GM18517 (cell line): Measurements from ENCODE around the gene CALHM1.
"Not testable (repeated sequence)": the region's sequence is repeated elsewhere in the genome, so short reads cannot be mapped to it uniquely, and the experiment has no call there.

Experiments used
- ATAC-seq: cut with Tn5 transposase; IDR thresholded peaks from one replicate; pipeline ENCODE4 v1.9.1; 2021; ENCODE audit warnings: mild to moderate bottlenecking, moderate library complexity; ENCODE audit not compliant: unreplicated experiment

CALHM1 gene

DNA sequence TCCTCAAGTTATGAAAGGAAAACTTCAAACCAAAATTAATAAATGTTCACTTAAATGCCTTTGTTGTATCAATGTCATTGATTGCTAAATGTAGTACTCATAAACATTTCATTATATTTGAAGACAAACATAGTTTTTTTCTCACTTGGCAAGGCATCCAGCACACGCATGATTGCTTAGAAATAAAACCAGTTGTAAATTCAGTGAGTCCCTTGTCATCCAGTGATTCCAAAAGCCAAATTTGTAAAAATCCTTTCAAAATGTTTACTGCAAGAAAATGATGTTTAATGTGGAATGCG, 28.7 kb upstream of the CALHM1 start:
- ATAC-seq: no peak

DNA sequence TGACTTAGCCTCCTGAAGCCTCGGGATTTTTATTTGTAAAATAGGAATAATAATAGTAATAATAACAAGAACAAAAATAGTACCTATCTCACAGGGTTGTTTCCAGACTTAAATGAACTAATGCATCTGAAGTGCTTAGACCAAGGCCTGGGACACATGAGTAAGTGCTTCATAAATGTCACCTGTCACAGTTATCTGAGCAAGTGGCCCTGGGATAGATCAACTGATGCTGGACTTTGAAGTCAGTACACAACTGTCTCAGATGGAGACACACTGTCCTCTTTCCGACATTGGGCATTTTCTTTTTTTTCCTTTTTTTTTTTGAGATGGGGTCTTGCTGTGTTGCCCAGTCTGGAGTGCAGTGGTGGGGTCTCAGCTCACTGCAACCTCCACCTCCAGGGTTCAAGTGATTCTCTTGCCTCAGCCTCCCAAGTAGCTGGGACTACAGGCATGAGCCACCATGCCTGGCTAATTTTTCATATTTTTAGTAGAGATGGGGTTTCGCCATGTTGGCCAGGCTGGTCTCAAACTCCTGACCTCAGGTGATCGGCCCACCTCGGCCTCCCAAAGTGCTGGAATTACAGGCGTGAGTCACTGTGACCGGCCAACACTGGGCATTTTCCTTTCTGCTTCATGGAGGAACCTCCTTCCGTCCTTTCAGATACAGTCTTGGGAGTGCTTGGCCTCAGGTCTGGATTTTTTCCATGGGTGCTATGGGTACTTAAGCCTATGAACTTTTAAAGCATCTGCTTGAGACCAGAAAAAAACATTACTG, 28.1 kb upstream of the CALHM1 start:
- not testable (repeated sequence) for ATAC-seq

DNA sequence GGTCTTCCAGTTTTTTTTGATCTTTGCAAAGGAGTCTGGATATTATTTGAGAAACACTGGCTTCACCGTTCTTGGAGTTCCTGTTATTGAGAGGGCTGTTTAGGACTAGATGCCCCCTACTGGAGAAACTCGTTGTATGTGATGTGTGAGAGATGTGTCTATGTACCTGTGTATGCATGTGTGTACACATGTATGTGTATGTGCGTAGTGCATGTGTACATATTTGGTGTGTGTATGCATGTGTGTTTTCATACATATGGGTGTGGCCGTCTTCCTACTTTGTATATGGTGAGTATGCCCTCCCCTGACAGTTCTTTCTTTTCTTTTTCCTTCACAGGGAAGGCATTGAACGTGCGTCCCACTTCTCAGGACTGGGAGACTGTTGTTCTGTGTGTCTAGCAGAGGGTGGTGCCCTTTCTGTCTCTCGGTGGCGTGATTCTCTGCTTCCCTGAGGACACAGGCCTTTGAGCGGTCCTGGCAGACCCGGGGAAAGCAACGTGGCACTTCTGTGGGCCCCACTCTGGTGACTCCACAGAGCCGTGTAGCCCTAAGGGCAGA, 23.4 kb upstream of the CALHM1 start:
- ATAC-seq: peak; percentile 70

DNA sequence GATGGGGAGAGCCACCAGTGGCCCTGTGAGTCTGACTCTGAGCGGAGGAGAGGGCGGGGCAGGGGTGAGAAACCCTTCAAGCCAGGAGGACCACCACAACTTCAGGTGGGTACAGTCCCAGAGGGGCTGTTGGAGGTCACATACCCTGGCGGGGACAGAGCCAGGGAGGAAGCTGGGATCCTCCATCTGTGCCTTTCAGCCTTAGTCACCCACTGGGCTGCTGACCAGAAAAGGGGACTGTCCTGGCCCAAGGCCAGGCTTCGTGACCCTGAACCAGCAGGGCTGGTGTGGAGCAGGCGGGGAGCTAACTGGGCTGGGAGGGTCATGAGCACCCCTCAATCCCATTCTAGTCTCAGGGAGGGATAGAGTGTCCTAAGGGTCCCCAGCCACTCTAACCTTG, 21.8 kb upstream of the CALHM1 start:
- no peak for ATAC-seq

DNA sequence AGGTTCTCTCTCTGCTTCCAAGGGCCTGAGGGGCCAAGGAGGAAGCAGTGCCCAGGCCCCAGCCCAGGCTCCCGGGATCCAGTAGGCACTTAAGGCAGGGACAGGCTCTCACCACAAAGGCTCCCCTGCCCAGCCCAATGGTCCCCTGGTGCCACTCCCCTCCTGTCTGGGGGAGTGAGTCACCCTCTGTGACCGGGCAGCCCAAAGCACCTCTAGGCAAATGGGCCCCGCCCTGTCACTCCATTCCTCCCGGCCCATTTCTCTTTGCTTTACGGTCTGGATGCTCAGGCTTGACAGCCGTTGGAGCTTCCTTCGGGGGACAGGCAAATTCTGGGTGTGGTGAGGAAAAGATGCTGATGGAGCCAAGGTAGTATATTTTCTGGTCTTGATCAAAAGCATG, 20.4 kb upstream of the CALHM1 start, which contains the start of gene CALHM3:
Gene CALHM3, minus strand, starts transcription at position 106 of the 400 bp plus-strand sequence. CDS start 208 bp downstream, outside the sequence.
- no peak for ATAC-seq

DNA sequence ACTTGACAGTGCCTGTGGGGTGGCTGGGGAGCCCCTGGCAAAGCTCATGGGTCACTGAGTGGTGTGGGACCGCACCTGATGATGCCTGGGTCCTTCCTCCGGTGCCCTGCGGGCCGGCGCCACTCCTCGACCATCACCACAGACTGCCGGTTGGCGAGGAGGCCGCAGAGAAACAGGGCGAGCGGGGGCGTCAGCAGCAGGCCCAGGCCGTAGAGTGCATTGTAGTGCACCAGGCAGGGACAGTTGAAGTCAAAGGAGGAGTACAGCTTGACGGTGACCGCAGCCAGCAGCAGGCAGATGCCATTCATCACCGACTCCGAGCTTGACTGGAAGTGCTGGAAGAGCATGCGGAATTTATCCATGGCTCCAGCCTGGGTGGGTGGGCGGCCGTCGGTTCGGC, 20.0 kb upstream of the CALHM1 start:
- ATAC-seq: no peak

DNA sequence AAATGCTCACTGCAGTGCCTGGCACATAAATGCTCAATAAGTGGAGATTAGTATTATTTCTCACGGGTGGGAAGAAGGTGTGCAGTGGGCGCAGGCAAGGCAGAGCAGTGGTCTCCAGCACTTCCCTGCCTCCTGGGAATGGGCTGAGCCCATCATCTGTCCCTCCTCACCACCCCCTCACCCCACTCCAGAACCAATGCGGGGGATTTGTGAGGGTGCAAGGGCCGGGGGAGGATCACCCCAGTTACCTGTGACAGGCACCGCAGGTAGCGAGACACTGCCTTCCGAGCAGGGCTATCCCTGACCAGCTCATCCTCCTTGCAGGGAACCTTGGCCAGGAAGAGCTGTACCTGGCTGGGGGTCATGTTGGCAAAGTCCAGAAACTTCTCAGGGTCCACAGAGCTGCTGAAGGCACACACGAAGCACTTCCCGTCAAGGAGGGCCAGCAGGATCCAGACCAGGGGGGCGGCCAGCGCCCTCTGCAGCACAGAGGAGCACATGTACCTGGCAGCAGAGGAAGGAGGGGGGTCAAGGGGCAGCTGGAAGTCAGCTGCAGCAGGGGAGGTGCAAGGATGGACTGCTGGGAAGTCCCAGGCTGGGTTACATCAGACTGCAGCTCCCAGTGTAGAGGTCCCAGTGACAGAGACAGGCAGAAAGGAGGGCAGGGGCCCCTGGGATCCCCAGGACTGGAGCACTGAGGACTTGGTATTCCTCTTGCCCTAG, 17.5 kb upstream of the CALHM1 start:
- no peak for ATAC-seq

DNA sequence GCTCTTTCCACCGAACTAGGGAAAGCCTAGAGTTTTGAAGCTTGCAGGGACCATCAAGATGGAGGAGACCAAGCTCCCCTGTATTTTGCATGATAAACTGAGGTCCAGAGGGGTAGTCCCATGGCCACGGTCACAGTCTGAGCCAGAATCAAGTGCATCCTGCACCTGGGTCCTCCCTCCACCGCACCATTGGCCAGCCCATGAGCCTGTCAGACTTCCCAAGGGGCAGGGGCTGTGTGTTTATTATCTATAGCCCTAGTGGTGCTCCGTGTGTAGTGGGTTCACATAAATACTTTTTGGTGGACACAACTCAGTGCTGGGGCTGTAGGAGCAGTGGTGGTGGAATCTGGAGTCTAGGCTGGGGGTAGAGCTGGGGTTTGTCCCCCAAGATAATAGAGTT, 16.7 kb upstream of the CALHM1 start:
- no peak for ATAC-seq

DNA sequence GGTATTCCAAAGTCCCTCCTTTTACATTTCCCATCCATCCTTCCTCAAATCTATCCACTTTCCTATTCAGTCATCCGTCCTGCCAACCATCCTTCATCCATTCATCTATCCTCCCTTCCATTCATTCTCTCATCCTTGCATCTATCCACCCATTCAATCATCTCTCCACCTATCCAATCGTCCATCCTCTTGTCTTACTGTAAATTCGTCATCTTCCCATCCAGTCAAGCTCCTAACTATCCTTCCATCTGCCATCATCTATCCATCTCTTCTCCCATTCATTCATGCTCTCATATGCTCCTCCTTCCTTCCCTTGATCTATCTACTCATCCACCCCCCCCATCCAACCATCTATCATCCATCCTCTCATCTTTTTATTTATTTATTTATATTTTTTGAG, 15.4 kb upstream of the CALHM1 start:
- no peak for ATAC-seq

DNA sequence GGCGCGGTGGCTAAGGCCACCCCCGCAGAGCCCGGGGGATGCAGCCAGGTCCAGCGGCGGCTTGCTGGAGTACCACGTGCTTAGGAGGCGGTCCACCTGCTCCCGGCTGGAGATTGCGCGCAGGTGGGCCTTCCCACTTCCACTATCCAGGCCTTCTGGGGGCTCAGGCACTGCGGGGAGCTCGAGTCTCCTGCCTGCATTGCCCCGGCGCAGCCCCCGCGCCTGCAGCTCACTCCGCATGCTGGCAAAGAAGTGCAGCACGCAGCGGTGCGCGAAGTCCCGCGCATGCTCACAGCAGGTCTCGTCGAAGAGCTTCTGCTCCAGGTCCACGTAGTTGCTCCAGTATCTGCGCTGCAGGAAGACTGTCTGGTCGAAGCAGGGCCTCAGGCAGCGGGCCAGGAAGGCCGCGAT, 14.6 kb upstream of the CALHM1 start:
- no peak for ATAC-seq

DNA sequence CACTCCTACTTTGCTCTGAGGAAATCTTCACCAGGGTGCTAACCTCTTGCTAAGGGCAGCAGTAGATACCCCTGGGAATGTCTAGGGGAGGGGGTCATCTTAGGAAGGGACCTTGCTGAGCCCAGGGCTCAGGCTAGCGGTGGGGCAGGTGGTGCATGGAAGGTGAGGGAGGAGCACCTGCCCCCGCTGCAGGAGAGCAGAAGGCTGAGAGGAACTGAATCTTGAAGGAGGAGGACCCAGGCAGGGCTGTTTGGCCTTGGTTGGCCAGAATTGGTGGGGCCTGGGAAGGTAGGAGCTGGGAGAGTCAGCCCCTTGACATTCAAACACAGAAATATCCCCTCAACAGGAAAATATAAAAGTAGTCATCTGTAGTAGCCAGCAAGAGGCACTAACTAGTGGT, 13.3 kb upstream of the CALHM1 start:
- ATAC-seq: no peak

DNA sequence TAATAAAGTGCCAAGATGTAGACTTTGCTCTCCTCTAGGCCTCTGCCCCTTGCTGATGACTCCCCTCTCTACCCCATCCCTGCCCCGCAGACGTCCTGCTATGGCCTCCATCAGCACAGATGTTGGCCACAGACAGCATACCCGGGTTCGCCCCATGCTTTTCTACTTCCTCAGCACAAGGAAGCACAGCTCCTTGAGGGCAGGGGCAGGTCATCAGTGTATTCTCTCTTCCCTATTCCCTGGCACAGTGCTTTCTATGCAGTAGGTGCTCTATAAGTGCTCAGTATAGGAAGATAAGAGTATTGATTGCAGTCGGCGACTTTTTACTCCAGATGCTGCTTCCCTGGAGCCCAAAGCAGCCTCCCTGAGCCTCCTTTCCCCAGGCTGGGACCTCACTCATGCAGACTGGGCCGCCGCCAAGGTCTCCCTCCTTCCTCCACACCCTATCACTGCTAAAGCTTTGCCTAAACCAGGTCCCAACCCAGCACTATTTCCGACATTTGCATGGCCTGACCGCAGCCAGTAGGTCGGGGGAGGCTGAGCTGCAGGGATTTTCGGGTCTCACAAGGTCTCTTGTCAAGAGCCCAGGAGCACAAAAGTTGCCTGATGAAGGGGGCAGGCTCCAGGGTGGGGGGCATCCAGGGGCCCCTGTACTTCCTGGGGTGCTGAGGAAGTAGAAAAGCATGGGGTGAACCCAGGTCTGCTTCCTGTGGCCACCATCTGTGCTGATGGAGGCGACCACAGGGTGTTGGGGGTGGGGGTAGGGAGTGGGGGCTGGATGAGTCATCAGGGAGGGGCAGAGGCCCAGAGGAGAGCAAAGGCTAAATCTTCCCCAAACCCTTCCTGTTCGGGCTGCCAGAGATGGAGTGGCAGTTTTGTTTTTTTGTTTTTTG, 12.3 kb upstream of the CALHM1 start:
- ATAC-seq: peak; percentile 65

DNA sequence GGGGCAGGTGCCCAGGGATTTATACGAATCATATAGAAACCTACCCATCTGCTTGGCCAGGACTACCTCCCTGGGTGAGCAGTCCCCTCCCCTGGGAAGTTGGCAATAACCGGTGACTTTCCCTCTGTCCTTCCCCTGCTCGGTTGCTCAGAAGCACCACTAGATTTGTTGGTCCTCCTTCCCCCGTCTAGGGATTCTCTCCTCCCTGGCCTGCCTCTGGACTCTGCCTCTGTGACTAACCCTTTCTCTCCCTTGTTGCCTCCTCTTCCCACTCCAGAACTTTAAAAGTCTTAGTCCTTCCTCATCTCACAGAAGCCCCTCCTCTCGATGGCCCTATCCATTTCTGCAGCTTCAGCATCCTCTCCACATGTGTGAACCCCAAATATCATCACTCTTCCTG, 10.5 kb upstream of the CALHM1 start:
- no peak for ATAC-seq

DNA sequence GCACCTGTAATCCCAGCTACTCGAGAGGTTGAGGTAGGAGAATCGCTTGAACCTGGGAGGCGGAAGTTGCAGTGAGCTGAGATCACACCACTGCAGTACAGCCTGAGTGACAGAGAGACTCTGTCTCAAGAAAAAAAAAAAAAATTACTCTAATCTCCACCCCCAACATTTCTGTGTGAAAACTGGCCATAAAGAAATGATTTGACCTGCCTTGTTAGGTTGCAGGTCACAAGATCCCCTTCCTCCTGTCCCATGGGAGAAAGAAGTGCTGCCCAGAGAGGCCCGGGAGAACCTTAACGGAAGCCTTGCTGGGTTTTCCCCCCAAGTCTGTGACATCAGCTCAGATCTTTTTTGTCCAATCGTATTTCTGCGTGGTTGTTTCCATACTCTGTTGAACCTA, 8.7 kb upstream of the CALHM1 start:
- peak; percentile 33 for ATAC-seq

DNA sequence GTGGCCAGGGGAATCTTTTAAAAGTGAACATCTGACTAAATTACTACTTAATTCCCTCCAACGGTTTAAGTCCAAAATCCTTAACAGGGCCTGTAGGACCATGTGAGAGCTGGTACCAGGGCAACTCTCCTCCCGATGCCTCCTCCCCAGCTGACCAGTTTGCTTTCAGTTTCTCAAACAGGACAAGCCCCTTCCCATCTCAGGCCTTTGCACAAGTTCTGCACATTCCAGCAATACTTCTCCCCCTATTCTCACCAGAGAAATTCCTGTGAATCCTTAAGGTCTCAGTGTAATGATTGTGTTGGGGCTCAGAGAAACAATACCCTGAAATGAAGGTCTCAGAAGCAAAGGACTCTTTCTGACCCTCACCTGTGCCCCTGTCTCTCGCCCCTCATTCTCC, 8.0 kb upstream of the CALHM1 start:
- ATAC-seq: no peak

DNA sequence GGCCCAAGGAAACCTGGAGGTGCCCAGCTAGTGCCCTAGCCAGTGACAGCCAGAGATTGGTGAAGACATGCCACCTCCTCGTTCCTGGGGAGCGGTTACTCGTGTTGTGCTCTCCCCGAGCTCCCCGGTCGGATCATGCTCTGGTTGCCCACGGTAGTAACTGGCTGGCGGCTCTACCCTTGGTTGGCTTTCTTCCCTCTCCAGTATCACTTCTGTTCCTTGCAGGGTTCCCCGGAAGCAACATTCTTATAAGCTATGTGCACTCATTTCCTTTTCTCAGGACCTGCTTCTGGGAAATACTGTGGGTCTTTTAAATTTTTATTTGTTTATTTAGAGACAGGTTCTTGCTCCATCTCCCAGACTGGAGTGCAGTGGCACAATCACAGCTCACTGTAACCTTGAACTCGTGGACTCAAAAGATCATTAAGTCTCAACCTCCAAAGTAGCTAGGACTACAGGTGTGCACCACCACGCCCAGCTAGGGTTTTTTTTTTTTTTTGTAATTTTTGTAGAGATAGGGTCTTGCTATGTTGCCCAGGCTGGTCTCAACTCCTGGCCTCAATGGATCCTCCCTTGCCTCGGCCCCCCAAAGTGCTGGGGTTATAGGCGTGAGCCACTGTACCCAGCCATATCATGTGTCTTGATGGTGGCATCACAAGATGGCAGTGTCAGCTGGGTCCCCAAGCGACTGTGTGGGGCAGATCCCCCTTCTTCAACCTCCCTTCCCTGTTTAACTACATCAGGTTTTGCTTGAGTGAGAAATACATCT, 6.9 kb upstream of the CALHM1 start:
- no peak for ATAC-seq

DNA sequence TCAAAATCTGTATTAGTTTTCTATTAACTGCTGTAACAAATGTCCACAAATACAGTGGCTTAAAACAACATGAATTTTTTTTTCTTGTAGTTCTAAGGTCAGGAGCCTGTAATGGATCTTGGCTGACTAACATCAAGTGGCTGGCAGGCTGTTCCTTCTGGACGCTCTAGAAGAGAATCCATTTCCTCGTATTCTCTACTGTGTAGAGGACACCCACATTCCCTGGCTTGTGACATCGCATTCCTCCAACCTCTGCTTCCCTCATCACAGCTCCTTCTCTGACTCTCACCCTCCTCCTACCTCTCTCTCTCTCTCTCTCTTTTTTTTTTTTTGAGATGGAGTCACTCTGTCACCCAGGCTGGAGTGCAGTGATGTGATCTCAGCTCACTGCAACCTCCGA, 4.8 kb upstream of the CALHM1 start:
- no peak for ATAC-seq

DNA sequence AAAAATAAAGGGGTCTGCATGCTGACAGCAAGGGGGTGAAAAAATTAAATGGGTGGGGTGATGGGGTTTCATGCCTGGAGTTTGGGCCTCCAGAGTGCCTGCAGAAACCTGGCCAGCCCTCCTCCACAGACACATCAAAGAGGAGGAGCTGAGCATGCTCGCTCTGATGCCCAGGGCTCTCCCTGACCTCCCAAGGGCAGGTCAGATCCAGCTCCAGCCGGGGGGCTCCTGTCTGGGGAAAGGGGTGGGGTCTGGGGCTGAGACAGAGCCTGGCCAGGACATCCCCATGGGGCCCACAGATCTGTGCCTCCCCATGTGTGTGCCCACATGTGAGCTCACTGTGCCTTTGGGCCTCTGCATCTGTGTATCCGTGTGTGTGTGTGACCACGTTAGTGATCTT, 915 bp upstream of the CALHM1 start:
- no peak for ATAC-seq

DNA sequence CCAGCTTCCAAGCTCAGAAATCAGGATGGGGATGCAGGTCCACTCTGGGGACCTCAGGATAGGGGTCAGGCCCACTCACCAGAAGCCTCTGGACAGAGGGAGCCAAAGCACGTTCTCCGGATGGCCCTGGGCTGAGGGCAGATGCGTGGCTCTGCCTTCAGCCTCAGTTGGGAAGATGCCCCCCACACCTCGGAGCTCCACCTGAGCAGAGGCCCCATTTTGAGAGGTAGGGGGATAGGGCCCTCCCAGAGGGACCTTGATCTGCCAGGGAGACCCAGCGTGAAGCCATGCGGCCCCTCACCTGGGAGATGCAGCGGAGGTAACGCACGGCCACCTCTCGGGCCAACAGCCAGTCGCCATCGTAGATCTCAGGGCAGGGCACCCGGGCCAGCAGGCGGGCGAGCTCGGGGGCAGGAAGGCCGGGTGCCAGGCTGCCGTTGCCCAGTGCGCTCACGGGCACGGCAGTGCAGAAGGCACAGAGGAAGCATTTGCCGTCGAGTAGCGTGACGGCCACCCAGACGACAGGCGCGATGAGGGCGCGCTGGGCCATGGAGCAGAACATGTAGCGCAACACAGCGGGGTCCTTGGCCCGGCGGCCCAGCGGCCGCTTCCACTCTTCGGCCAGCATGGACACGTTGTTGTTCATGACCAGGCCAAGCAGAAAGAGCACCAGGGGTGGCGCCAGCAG, 660 bp downstream of the CALHM1 start:
- no peak for ATAC-seq

DNA sequence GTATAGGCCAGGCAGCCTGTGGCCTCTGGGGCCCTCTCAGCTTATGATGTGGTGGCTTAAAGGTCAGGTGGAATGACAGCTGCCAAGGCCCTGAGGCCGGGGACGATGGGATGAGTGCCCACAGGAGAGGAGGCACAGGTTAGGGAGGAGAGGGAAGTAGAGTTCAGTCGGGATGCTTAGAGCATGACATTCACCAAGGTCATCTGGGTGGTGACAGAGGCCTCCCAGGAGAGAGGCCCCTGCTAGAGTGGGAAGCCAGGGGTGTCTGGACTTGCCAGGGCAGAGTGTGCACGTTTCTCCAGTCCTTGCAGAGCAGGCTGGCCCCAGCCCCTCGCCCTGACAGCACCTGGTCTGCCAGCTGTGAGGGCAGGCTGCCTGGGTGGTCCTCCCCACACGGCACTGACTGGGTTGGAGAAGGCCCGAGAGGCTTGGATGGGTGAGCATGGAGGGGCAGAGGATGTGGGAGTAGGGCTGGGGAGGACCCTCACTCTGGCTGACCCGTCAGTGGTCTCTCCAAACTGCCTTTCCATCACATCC, 1.5 kb downstream of the CALHM1 start:
- no peak for ATAC-seq
